ENCODE data around the gene CATSPER1.

CATSPER1 gene

DNA sequence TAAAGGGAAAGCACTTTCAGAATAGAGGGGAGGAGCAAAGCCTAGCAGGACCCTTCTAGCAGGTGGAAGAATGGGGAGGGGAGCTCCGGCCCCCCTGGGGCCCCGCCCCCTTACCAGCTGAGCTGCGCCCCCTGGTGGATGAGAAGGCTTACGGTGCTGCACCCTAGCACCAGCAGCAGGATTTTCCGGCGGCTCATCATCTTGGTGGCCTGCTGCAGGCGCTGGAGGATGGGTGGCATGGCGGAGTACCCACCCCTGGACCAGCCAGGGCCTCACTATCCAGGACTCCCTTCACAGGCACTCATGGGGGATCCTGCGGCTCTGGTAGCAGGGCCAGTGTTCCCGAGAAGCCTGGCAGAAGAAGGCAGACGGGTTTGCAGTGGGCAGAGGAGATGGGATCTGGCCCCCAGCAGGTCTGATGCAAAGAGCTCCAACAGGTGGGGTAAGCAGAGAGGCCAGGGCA is 18.9 kb upstream of the CATSPER1 start:
- TF ChIP-seq, protein P1, sequence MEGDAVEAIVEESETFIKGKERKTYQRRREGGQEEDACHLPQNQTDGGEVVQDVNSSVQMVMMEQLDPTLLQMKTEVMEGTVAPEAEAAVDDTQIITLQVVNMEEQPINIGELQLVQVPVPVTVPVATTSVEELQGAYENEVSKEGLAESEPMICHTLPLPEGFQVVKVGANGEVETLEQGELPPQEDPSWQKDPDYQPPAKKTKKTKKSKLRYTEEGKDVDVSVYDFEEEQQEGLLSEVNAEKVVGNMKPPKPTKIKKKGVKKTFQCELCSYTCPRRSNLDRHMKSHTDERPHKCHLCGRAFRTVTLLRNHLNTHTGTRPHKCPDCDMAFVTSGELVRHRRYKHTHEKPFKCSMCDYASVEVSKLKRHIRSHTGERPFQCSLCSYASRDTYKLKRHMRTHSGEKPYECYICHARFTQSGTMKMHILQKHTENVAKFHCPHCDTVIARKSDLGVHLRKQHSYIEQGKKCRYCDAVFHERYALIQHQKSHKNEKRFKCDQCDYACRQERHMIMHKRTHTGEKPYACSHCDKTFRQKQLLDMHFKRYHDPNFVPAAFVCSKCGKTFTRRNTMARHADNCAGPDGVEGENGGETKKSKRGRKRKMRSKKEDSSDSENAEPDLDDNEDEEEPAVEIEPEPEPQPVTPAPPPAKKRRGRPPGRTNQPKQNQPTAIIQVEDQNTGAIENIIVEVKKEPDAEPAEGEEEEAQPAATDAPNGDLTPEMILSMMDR (IDR thresholded peaks at IDR 0.05): peak; percentile 91
- no peak overlapping the region for H3K27ac ChIP-seq
- DNase-seq (ENCODE audit: low spot score): no peak
- H3K4me3 ChIP-seq: peak overlapping the region; percentile 6

DNA sequence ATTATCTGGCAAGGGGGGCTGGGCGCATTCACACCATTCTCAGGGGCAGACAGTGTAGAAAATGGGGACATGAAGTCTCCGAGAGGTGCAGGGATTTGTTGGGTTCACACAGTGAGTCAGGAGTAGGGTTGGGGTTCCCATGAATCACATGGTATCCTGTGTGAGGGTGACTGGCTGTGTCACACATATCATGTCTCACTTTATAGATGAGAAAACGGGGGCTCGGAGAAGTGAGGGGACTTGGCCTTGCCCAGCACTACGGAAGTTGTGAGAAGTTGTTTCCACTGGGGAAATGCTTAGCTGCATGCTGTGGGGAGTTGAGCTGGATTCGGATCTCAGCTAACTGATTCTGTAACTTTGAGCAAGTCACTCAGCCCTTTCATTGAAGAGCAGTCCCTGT is 18.5 kb upstream of the CATSPER1 start:
- DNase-seq (ENCODE audit: low spot score): no peak
- H3K27ac ChIP-seq: no peak overlapping the region
- H3K4me3 ChIP-seq: peak overlapping the region; percentile 6
- TF ChIP-seq, protein P1 (IDR thresholded peaks at IDR 0.05): no peak

DNA sequence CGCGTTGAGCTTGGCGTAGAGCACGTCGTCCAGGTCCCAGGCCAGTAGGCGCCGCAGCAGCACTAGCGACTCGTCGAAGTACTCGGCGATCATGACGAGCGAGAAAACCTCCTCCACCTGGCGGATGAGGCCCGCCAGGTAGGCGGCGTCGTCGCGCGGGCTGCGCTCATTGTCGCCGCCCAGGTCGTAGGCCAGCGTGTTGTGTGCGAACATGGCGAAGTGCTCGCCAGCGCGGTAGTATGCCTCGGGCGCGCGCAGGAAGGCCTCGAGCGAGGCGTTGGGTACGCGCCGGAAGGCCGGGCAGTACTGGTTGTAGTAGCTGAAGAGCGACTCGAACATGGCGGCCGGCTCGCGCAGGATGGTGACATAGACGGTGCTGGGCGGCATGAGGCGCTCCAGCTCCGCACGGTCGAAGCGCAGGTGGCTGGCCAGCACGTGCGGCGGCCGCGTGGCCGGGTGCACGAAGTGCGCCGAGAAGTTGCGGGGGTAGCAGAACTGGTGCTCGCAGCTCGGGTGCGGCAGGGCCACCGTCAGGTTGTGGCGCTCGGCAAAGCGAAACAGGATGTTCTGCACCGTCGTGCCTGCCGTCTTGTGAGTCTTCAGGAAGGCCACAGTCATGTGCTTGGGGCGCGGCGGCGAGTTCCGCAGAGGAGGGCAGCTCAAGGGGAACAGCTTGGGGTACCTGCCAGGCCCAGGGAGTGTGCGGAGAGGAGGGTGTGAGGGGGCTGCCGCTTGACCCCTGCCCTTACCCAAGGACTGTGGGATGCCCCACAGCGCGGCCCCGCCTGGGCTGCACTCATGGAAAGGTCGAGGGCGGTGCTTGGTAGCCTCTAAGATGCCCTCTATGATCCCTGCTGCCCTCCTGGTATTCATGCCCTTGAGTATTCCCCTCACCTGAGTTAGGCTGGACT is 17.0 kb upstream of the CATSPER1 start:
- Histone ChIP-seq H3K27ac (no peak overlapping the region), H3K4me3 (no peak overlapping the region)
- DNase-seq (ENCODE audit: low spot score): no peak
- TF ChIP-seq, protein P1 (IDR thresholded peaks at IDR 0.05): no peak

DNA sequence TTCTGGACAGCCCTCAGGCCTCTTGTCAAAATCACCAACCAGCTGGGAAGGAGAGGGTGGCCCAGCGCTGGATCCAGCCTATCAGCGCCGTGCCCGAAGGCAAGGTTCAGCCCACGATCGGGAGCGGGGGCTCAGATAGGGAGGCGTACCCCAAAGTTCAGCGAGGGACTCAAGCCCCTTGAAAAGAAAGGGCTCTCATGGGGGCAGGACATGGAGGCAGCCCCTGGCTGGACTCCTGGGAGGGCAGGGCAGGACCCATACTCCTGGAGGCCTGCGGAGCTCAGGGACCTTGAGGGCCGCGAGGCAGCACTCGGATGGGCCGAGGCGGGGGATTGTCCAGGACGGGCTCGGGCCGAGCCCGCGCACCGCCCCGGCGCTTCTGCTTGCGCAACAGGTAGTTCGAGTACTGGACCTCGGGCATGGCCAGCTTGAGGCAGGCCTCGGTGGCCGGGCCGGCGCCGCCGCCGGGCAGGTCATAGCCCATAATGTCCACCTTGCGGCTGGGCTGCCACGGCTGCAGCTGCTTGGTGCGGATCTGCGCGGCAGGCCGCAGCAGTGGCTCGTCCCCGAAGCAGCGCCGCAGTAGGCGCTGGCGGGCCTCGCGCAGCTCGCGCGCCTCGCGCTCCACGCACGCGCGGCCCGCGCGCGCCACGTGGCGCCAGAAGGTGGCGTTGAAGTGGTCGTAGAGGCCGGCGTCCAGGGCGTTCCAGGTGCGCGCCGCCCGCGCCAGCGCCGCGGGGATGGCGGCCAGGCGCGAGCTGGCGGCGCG is 16.1 kb upstream of the CATSPER1 start:
- TF ChIP-seq, protein P1 (IDR thresholded peaks at IDR 0.05): no peak
- DNase-seq (ENCODE audit: low spot score): no peak
- Histone ChIP-seq H3K4me3 (no peak overlapping the region), H3K27ac (no peak overlapping the region)

DNA sequence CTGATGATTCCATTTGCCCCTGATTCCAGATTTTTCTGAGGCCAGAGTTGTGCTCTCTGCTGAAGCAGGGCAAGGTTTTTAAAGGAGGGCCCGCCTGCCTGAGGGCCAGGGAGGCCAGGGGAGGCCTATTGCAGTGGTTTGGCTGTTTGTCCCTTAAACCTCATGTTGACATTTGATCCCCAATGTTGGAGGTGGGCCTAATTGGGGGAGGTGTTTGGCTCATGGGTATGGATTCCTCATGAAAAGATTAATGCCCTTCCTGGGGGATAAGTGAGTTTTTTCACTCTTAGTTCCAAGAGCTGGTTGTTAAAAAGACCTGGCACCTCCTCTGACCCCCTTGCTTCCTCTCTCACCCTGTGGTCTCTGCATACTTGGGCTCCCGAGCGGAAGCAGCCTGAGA is 13.5 kb upstream of the CATSPER1 start:
- no peak overlapping the region for H3K27ac ChIP-seq
- no peak overlapping the region for H3K4me3 ChIP-seq
- DNase-seq (ENCODE audit: low spot score): no peak
- TF ChIP-seq, protein P1 (IDR thresholded peaks at IDR 0.05): no peak

DNA sequence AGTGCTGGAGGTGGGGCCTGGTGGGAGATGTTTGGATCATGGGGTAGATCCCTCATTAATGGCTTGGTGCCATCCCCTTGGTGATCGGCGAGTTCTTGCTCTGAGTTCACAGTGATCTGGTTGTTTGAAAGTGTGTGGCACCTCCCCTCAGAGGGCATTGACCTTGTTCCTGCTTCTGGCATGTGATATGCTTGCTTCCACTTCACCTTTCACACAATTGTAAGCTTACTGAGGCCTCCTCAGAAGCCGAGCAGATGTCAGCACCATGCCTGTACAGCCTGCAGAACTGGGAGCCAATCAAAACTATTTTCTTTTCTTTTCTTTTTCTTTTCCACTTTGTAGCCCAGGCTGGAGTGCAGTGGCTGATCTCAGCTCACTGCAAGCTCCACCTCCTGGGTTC is 11.0 kb upstream of the CATSPER1 start:
- H3K4me3 ChIP-seq: no peak overlapping the region
- TF ChIP-seq, protein P1 (IDR thresholded peaks at IDR 0.05): no peak
- H3K27ac ChIP-seq: no peak overlapping the region
- DNase-seq (ENCODE audit: low spot score): no peak
